Activated CD8-positive, alpha-beta T cell treated with anti-CD3 and anti-CD28 coated beads for 36 hours (primary cell): ENCODE data around the gene RIMBP2. TPM values are rescaled to one million over a fixed set of nuclear protein-coding genes. Genes with fewer than 3 reads are reported as not detected.

ENCODE experiments used
- ATAC-seq: fragments of 200-7000 bp; cut with Tn5 transposase; one replicate; pipeline ENCODE4 v1.10.0; 2021; ENCODE audit warnings: mild to moderate bottlenecking, moderate library complexity
- CTCF ChIA-PET: fragments of 350-600 bp; sonication (Branson Sonifier 250); formaldehyde crosslinking; loops from one replicate; lab custom pipeline; 2021; ENCODE audit warnings: antibody characterized with exemption; lab: Charles Lee
- POLR2A ChIA-PET: fragments of 350-600 bp; sonication (Branson Sonifier 250); formaldehyde crosslinking; loops from one replicate; lab custom pipeline; 2021; ENCODE audit warnings: antibody characterized with exemption; lab: Charles Lee
- DNase-seq: peaks from one replicate; pipeline ENCODE4 v3.0.0-alpha.2; 2020
- H3K27ac Mint-ChIP-seq: one replicate; pipeline ENCODE4 v1.8.0; 2021; ENCODE audit warnings: mild to moderate bottlenecking, mixed read lengths
- H3K27me3 Mint-ChIP-seq: one replicate; pipeline ENCODE4 v1.8.0; 2021; ENCODE audit warnings: mixed read lengths
- H3K36me3 Mint-ChIP-seq: one replicate; pipeline ENCODE4 v1.8.0; 2021; ENCODE audit warnings: low read depth, mixed read lengths
- H3K4me1 Mint-ChIP-seq: one replicate; pipeline ENCODE4 v1.8.0; 2021; ENCODE audit warnings: low read depth, mixed read lengths
- H3K4me3 Mint-ChIP-seq: one replicate; pipeline ENCODE4 v1.8.0; 2021; ENCODE audit warnings: mild to moderate bottlenecking, moderate library complexity, mixed read lengths
- H3K9me3 Mint-ChIP-seq: one replicate; pipeline ENCODE4 v1.8.0; 2021; ENCODE audit warnings: mixed read lengths
- CTCF ChIP-seq: fragments of 200-600 bp; IDR thresholded peaks from one replicate; pipeline ENCODE4 v1.8.0; 2022; ENCODE audit warnings: antibody characterized with exemption, mild to moderate bottlenecking
- intact Hi-C: fragments of 100-400 bp; cut with micrococcal nuclease; formaldehyde crosslinking; loops from one replicate; pipeline ENCODE4 v1.10.0; 2022
- total RNA-seq, 2 experiments: library from RNA; stranded (reverse); gene quantifications; one replicate each; pipeline ENCODE4 v1.2.3, GENCODE V29; 2021

The RIMBP2 gene
- total RNA-seq, 2 experiments from 2014 or later, result not detected

GRCh38 chr12:130401703-130402102, 314.4 kb downstream of the RIMBP2 start:
- no peak overlapping the region for H3K4me3 Mint-ChIP-seq
- ATAC-seq (no peak), DNase-seq (no peak)
- intact Hi-C loops, result no loop called here
- ChIA-PET CTCF (no interaction called here), POLR2A (no interaction called here)
- H3K9me3 Mint-ChIP-seq, result no peaks in the 10 kb centered on the region
- no peak for TF ChIP-seq CTCF
- H3K27me3 Mint-ChIP-seq, result no peaks in the 10 kb centered on the region
- H3K27ac Mint-ChIP-seq, result no peak overlapping the region
- no peaks in the 10 kb centered on the region for H3K4me1 Mint-ChIP-seq
- no peaks in the 10 kb centered on the region for H3K36me3 Mint-ChIP-seq

- CTCF ChIA-PET, result interaction anchor here (1.3 kb wide), 1 partner anchor 15 kb away, joined by 3 read pairs; no protein-coding TSS in a partner anchor
- ATAC-seq (no peak), DNase-seq (no peak)
- H3K9me3 Mint-ChIP-seq, result no peaks in the 10 kb centered on the region
- H3K4me3 Mint-ChIP-seq, result no peak overlapping the region
- H3K27me3 Mint-ChIP-seq, result peaks cover 2% of the 10 kb centered on the region
- H3K27ac Mint-ChIP-seq, result no peak overlapping the region
- no peaks in the 10 kb centered on the region for H3K36me3 Mint-ChIP-seq
- intact Hi-C loops, result no loop called here
- POLR2A ChIA-PET, result no interaction called here
- H3K4me1 Mint-ChIP-seq, result no peaks in the 10 kb centered on the region
- TF ChIP-seq CTCF, result no peak
These were observed 317.8 kb downstream of the RIMBP2 start for GRCh38 chr12:130398100-130398848.

- H3K27ac Mint-ChIP-seq, result no peak overlapping the region
- intact Hi-C loops, result no loop called here
- no peaks in the 10 kb centered on the region for H3K4me1 Mint-ChIP-seq
- DNase-seq (no peak), ATAC-seq (no peak)
- ChIA-PET POLR2A (no interaction called here), CTCF (no interaction called here)
- no peak for TF ChIP-seq CTCF
- H3K4me3 Mint-ChIP-seq, result no peak overlapping the region
- peaks cover 2% of the 10 kb centered on the region for H3K27me3 Mint-ChIP-seq
- H3K9me3 Mint-ChIP-seq, result no peaks in the 10 kb centered on the region
- no peaks in the 10 kb centered on the region for H3K36me3 Mint-ChIP-seq
These were observed 319.4 kb downstream of the RIMBP2 start for GRCh38 chr12:130396667-130397066.

GRCh38 chr12:130394906-130395305, 321.2 kb downstream of the RIMBP2 start:
- H3K4me3 Mint-ChIP-seq, result no peak overlapping the region
- intact Hi-C loops, result no loop called here
- no peaks in the 10 kb centered on the region for H3K4me1 Mint-ChIP-seq

More at GRCh38 chr12:130394906-130395305, 321.2 kb downstream of the RIMBP2 start:
- ATAC-seq (no peak), DNase-seq (no peak)
- CTCF ChIA-PET, result no interaction called here
- POLR2A ChIA-PET, result no interaction called here
- H3K9me3 Mint-ChIP-seq, result no peaks in the 10 kb centered on the region
- TF ChIP-seq CTCF, result no peak
- H3K27me3 Mint-ChIP-seq, result peaks cover 2% of the 10 kb centered on the region
- H3K36me3 Mint-ChIP-seq, result no peaks in the 10 kb centered on the region
- H3K27ac Mint-ChIP-seq, result no peak overlapping the region
